AG09319 (cell line): ENCODE measurements around the gene TMEM196.

ENCODE experiments used
- DNase-seq: peaks from one replicate; pipeline ENCODE4 v3.0.0-alpha.2; 2010; ENCODE audit warnings: low read depth; ENCODE audit errors: extremely low read depth
- CTCF ChIP-seq: IDR thresholded peaks from 2 replicates; pipeline ENCODE4 v1.5.1; 2011; ENCODE audit warnings: low read depth, mild to moderate bottlenecking, inconsistent platforms, low read length, moderate library complexity

Gene TMEM196

GRCh38 chr7:19747740-19748339 is 25.6 kb downstream of the TMEM196 start:
- peak; percentile 58 for TF ChIP-seq CTCF
- peak; percentile 4 for DNase-seq

- DNase-seq, result no peak
Measured at GRCh38 chr7:19744075-19744474, 29.3 kb downstream of the TMEM196 start.

GRCh38 chr7:19728716-19729115 is 44.7 kb downstream of the TMEM196 start:
- DNase-seq, result no peak
- TF ChIP-seq CTCF, result no peak

More at GRCh38 chr7:19744075-19744474, 29.3 kb downstream of the TMEM196 start:
- TF ChIP-seq CTCF, result no peak

GRCh38 chr7:19725770-19726169 is 47.6 kb downstream of the TMEM196 start:
- DNase-seq, result no peak
- TF ChIP-seq CTCF, result no peak

GRCh38 chr7:19715499-19715898 is 57.9 kb downstream of the TMEM196 start:
- no peak for DNase-seq

GRCh38 chr7:19713676-19714075 is 59.7 kb downstream of the TMEM196 start:
- TF ChIP-seq CTCF, result peak; percentile 55
- no peak for DNase-seq

More at GRCh38 chr7:19715499-19715898, 57.9 kb downstream of the TMEM196 start:
- no peak for TF ChIP-seq CTCF

GRCh38 chr7:19709249-19709578 is 64.2 kb downstream of the TMEM196 start:
- DNase-seq, result no peak
- no peak for TF ChIP-seq CTCF
